Choroid plexus epithelial cell (primary cell): ENCODE measurements around the gene PKD2L1.
"Not testable (repeated sequence)": the region's sequence is repeated elsewhere in the genome, so short reads cannot be mapped to it uniquely, and the experiment has no call there.

Experiments
- DNase-seq: peaks from one replicate; pipeline ENCODE4 v3.0.0-alpha.2; 2010; ENCODE audit warnings: low read depth
- H3K4me3 ChIP-seq: 2 replicates; pipeline ENCODE4 v1.5.1; 2011; ENCODE audit warnings: low read depth, mild to moderate bottlenecking, control low read depth, low read length, moderate library complexity
- CTCF ChIP-seq: conservative IDR thresholded peaks from 2 replicates; pipeline ENCODE4 v1.5.1; 2011; ENCODE audit warnings: low read depth, mild to moderate bottlenecking, control low read depth, inconsistent platforms, low read length, moderate library complexity

The PKD2L1 gene

DNA sequence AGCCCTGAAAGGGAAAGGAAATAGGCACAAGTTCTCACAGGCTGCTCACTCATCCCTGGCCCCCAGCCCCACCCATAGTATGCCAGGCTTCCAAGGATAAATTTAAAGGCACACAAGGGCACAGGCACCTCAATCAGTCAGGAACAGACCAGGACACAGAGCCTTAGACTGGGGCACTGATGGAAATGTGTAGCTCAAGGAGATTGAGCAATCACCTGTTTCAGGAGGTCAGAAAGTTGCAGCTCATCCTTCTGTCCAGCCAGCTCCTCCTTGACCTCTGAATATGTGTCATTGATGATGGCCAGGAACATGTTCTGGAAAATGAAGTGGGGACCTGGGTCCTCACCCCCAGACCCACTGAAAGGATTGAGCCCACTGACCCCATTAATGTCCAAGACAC, 37.0 kb downstream of the PKD2L1 start:
- no peak overlapping the region for H3K4me3 ChIP-seq
- no peak for TF ChIP-seq CTCF
- no peak for DNase-seq

DNA sequence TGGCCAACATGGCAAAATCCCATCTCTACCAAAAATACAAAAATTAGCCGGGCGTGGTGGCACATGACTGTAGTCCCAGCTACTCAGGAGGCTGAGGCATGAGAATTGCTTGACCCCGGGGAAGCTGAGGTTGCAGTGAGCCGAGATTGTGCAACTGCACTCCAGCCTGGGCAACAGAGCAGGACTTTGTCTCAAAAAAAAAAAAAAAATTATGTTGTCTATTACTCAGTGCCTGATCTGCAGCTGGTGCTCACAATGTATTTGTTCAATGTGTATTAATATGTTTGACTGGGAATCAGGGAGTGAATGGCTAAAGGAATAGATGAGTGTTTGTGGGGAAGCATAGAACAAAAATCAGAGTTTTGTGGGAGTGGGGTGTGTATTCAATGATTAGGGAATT, 37.7 kb downstream of the PKD2L1 start:
- H3K4me3 ChIP-seq: not testable (repeated sequence)
- peak; percentile 52 for DNase-seq

DNA sequence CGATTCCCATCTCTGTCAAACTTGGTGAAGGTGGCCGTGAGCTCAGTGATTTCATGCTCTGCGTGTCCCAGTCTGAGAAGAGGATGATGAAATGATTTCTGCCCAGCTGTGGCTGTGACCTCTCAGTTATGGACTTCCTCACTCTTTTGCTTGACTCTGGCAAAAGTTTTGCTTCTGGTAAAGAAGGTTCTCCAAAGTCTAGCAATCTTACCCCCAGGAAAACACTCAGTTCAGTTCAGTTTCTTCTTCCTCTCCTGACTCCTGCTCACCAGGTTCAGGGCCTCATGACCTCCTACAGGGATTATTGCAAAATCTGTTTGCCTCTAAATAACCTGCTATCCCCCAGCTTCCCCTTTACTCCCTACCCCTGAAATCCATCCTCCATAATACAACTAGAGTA, 38.7 kb downstream of the PKD2L1 start:
- TF ChIP-seq CTCF: no peak
- H3K4me3 ChIP-seq: no peak overlapping the region
- DNase-seq: peak; percentile 14

DNA sequence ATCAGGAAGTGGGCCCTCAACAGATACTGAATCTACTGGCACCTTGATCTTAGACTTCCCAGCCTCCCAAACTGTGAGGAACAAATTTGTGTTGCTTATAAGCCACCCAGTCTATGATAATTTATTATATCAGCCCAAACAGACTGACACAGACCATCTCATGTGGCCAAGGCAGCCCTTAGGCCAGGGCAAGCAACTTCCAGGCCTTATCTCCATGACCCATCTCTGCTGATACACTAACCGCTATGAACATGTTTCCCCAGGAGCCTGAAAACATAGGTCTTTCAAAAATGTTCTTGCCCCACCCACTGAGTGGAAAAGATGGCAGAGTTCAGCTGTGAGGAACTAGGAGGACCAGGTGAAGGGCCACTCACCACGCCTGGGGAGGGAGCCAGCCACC, 40.4 kb downstream of the PKD2L1 start:
- TF ChIP-seq CTCF: no peak
- H3K4me3 ChIP-seq: no peak overlapping the region
- DNase-seq: no peak

GRCh38 chr10:100288196-100288595, 41.8 kb downstream of the PKD2L1 start:
- TF ChIP-seq CTCF: no peak
- H3K4me3 ChIP-seq: no peak overlapping the region
- DNase-seq: no peak

- TF ChIP-seq CTCF: no peak
- DNase-seq: no peak
- H3K4me3 ChIP-seq: no peak overlapping the region
These were observed 42.3 kb downstream of the PKD2L1 start for GRCh38 chr10:100287756-100288155.

DNA sequence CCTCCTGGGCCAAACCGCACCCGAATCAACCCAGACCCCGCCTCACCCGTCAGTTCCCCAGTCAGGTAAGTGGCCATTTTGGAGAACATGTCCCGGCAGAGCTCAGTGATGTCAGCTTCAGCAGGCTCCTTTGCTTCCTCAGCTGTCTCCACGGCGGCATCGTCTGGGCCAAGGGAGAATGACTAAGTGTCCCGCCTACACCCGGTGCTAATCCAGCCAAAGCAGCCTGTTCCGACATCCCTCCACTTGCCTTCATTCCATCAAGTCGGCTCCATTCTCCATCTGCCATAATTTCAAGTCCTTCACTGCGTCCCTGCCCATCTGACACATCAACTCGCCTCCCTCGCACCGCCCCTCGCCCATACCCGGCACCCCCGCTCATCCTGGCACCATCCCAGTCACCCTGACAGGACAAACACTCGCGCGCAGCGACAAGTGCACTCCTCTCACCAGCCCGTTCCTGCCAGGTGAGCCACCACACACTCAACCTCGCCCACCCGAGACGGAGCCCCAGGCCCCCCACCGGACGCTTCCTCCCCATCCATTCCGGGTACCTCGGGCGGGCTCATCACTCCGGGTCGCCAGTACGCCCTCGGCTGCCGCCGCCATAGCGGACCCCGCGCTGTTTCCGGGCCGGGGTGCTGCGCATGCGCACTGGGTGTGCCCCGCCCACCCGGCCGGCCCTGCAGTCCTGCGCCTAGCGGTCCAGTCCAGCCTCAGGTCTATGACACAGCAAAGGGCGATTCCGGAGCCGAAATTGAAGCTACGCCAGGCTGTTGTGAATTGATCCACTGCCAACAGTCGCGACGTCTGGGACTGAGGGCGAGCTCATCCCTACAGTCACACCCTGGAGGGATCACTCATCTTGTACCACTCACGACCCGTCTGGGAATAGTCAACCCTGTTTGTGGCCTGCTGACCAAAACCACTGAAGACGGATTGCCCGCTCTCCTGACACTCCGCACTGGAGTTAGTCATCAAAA, 43.7 kb downstream of the PKD2L1 start, which contains the start of gene BLOC1S2:
Gene BLOC1S2, minus strand, starts transcription at position 630 of the 983 bp plus-strand sequence. Its CDS starts 21 bp downstream, at position 609.
- TF ChIP-seq CTCF: peak; percentile 9

GRCh38 chr10:100285326-100285725, 44.7 kb downstream of the PKD2L1 start:
- peak overlapping the region; percentile 91 for H3K4me3 ChIP-seq
- DNase-seq: not testable (repeated sequence)

More for the DNA sequence above, 43.7 kb downstream of the PKD2L1 start, which contains the start of gene BLOC1S2:
- peak within 1 kb of the TSS; percentile 91 for H3K4me3 ChIP-seq
- peak; percentile 91 for DNase-seq
